Stimulated activated CD4-positive, alpha-beta T cell treated with anti-CD3 and anti-CD28 coated beads, Interleukin-1b, Interleukin-23, amount 100 ng/mL, for 48 hours (primary cell): ENCODE measurements around the gene DENND1B.
"Not testable (repeated sequence)": the region's sequence is repeated elsewhere in the genome, so short reads cannot be mapped to it uniquely, and the experiment has no call there.

ENCODE experiments used
- DNase-seq: peaks from one replicate; pipeline ENCODE4 v3.0.0-alpha.2; 2020

Gene DENND1B

DNA sequence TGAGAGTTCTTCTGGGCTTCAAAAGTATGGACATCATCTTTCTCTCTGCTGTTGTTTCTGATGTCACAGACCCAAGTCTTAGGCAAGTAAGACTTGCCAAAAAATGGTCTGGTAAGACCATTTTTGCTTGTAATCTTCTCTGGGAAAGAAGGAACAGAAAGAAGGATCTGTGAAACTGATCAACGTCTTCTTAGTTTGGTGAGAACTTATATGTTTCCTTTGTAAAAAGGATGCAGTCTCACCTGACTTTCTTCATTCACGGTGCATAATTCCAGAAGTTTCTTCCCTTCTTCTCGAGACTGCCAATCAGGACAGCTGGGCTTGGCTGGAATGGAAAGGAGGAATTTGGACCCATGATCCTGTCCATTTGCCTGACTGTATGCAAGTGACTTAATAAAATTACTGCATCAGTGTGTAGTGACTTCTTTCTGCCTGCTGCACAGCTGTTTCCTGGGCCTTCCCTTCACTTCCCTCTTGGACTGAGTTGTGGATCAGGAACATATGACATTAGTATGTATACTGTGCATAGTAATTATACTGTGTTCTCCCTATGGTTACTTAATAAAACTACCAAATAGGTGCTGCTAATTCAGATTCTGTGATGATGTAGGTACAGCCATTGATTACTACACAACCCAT, 7.6 kb upstream of the DENND1B start:
- DNase-seq, result no peak

DNA sequence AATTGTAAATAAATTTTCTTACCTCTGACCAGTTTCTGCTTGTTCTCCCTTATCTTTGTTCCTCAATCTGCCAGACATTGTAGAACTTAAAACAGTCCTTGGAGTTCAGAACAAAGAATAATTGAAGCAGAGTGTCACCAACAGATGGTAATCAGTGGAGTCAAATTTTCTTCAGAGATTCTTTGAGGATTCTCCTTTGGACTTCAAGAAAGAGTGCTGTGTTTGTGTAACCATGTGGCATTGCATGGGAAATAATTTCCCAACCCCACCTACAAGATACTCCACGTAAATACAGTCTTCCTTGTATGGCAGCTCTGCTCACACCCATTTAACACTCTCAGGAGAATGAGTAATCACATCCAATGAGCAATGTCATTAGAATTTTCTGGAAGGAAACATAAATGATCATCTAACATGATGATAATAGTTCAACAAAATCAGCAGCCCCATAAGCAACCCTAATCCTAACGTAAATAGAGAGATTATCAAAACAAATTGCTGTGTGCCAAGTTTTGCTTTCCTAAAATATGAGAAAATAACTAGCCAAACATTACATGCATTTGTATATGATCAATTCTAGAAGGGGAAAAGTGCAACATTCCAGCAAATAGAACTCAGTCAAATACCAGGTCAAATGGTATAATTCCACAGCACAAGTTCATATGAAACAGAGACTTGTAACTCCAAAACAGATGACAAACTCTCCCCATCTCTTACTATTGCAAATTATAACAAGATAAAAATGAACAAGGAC, 6.9 kb upstream of the DENND1B start:
- no peak for DNase-seq

DNA sequence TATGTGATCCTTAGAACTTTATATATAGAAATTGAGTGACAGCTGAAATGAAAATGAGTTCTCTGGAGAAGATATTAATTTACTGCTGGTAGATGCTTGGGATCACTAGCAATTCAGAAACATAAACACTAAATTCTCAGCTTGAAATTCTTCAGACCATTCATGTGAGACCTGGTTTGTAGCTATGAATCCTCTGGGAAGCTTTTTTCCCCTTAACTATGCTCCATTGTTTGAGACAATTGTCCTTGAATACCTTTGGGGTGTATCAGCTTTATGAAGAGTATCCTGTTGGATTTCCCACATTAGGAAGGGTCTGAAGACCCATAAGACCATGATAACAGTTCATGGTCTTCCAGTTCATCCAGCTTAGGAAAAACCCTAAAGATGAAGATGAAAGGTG, 4.6 kb upstream of the DENND1B start:
- no peak for DNase-seq

DNA sequence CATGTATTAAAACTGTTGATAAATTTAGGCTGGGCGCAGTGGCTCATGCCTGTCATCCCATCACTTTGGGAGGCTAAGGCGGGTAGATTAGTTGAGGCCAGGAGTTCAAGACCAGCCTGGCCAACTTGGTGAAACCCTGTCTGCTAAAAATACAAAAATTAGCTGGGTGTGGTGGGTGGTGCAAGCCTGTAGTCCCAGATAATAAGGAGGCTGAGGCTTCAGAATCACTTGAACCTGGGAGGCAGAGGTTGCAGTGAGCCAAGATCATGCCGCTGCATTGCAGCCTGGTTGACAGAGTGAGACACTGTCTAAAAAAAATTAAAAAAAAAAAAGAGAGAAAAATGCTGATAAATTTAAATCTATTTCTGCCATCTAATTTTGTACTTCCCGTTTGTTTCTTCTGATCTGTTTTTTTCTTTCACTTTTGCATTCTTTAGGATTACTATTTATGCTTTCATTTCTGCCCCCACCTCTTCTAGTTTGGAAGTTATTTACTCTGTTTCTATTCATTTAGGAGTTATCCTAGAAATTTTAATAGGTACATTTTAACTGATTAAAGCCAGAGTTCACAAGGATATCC, 3.2 kb upstream of the DENND1B start:
- no peak for DNase-seq

DNA sequence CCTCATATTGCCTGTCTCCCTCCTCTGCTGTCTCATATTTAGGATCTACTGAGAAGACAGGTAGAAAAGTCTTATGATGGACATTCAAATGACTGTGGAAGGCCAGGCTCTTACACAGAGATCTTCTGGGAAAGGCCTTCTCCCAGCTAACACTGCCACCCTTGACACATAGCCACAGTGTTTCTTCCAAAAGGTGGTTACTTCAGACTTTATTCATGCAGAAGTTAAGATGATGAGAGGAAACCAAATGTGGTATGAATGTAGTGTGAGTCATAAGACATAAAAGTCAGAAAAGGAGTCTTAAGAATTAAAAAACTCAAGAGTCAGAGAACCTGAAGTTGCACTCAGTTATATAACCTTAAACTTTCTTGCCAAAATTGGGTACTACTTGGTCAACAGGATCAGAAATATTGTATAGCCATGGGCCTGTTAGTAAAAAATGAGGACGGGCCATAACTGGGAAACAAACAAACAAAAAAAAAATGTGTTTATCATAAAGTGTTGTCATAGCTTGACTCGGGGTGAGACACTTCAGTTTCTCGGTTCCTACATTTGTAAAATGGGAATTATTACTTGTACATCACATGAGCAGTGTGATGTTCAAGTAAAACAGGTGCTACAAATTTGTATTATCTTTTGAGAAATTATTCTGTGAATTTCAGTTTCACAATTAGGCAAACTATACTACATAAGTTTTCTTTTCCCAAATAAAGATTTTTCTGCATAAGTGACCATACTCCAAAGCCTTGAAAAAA, 1.2 kb upstream of the DENND1B start:
- peak; percentile 46 for DNase-seq

DNA sequence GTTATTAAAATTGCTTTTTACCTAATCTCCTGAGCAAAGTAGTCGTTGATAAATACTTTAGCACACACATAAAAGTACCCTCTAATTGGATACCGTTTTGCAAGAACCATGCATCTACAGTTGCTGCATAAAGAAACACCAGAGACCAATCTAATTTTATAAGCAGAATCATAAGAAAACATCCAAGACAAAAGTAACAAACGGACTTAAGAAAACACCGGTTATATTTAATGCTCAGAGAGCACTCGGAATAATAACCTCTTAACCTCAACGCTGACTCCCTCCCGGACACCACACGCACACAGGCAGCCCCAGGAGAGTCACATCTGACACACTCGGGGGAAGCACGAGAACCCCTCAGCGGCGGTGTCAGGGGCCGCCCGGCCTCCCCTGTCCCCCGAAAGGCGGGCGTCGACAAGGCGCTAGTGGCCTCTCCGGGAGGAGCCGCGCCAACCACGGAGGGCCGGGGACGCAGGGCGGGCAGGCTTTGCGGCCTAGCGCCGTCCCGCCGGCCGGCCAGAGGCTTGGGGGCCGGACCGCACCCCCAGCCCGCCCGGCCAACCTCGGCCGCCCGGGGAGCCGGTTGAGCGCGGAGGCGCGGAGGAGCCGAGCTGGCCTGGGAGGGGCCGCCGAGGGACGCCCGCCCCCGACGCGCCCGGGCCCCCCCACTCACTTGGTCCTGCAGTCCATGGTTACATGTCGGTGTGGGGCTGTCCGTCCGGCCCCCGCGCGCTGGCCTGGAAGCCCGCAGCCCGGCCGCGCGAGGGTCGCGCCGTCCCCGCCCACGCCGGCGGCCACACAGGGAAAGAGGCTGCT, 606 bp downstream of the DENND1B start:
- peak; percentile 67 for DNase-seq

DNA sequence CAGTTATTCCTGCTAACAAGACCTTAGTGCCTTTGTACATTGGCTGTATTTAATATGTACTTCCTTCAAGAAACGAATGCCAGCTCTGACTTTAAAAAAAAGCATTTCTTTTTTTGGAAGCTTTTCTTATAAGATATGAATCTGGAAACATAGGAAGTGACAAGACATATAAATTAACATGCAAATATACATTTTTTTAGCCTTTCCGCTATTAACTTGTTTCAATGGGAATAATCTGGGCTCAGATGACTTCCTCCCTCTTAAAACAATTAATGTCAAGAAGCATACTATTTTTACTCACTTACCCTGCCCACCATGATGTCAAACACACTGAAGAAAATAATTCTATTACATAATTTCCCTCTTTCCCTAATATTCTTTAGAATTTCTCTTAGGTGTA, 1.4 kb downstream of the DENND1B start:
- DNase-seq, result no peak

DNA sequence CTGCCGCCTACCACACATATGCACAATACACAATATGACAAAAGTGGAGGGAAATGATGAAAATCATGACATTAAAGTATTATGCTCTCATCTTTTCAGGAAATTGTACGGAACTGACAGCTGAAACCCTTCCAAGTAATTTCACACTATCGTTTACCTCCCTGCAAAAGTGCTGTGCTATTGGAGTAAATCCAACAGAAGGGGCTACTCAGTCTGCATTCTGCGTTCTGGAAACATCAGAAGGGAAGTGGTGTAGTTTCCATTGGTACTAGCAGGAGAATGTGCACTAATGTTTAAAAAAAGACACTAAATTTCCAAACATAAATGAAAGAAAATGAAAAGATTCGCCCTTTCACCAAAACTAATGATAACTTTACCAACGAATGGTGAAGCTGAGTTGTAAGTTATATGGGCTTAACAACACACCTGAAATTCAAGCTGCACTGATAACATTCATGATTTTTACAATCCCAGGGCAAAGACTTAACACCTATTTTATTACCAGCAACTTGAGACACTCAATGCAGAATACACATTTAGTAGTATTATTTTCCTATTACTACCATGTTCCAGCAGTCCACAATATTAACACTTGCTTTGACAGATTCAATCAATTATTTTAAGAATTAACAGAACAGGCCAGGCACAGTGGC, 3.2 kb downstream of the DENND1B start:
- no peak for DNase-seq

DNA sequence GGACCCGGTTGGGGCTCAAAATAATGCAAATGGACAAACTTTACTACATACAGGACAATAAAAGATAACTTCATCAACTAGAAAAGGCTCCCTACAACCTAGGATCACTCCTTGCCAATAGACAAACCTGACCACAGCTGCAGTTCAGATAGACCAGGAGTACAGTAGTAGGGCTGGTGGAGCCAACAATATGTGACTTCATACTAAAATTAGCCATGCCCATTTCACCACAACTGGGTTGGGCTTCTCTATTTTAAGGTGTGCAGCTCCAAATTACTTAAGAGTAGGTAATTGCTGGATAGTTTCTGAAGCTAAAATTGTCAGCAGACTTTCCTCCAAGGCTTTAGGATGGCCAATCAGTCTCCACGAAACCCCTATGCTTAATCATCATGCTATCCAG, 3.9 kb downstream of the DENND1B start:
- no peak for DNase-seq

DNA sequence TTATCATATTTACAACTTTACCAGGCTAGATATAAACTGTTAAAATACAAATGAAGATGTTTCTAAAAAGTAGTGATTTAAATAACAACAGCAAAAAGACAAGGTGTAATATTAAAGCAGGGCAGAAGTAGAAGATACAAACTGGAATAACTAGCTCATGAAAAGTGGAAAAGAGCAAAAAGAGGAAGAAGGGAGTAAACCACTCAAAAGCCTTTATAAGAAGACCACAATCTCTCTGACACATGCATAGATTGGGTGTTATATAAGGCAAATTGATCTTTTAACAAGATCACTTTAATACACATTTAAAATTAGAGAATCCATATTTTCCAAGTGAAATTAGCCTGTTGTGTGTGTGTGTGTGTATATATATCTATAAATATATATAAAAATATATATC, 5.0 kb downstream of the DENND1B start:
- no peak for DNase-seq

DNA sequence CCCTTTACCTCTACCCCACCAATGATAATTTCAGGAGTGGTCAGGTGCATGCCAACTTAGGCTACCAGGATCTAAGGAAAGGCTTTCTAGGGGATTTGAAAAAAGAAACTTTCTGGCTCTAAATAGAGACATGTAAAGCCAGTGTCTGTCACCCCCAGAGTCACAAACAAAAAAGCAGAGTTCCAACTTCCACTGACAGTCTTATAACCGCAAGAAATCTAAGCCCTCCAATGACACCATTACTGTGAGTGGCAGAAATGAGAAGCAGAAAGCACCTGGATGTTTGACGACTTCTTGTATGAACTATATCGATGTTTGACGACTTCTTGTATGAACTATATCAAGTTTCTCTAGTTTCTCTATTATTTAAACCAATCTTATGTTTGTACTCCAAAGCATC, 6.0 kb downstream of the DENND1B start:
- DNase-seq, result no peak

DNA sequence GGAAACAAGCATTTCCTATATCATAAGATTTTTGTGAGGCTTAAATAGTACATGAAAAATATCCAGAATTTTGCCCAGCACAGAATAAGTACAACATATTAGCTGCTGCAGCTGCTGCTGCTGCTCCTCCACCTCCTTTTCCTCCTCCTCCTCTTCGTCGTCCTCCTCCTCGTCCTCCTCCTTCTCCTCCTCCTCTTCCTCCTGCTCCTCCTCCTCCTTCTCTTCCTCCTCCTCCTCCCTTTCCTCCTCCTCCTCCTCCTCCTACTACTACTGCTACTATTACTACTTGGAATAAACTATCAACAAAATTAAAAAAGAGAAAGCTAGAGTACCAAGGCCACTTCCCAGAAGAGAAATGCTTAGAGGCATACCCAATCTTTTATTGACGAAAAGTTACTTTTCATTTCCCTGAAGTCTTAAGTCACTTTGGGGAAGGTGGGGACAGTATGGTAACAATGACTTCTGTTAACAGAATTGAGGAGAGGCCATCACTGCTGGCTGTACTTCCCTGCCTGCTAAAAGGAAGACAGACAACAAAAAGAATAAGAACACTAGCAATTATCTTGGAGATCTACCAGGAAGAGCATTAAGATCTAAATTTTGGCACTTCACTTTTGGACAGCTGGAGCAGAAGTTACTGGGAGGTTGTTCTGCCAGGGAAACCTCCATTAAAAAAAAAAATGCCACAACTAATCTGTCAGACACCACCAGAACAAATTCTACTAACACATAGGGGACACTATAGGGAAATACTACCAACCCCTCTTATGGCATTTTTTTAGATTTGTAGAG, 7.1 kb downstream of the DENND1B start:
- no peak for DNase-seq

DNA sequence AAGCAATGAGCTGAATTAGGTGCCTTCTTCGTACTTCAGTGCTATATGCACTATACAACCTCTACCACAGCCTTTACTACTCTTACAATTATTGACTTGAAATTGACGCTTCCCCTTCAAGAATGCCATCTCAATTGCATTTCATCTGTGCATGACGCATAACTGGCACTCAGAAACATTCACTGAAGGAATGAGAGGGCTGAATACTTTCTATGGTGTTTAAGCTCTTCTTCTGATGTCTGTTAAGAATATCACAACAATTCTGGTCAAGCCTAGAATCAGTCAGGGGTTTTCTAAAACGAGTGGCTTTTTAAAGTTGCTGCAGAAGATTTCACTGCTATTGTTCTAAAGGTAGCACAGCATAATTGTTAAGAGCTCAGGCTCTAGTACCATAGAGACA, 11.5 kb downstream of the DENND1B start:
- DNase-seq, result no peak

DNA sequence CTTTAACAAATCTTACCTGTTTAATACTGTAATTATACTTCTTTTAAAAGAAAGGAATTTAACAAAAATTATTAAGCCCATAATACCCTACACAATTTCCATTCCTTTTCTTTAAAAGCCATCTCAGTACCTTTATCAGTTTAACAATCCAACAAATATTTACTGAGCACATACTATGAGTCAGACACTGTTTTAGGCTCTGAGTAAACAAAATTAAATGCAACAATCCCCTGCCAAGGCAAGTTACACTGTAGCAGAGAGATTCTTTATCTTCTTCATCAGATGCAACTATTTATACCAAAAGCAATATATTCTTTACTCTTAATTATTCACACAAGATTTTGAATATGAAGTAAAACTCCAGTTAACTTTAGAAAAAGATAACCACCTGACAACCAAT, 12.0 kb downstream of the DENND1B start:
- no peak for DNase-seq

DNA sequence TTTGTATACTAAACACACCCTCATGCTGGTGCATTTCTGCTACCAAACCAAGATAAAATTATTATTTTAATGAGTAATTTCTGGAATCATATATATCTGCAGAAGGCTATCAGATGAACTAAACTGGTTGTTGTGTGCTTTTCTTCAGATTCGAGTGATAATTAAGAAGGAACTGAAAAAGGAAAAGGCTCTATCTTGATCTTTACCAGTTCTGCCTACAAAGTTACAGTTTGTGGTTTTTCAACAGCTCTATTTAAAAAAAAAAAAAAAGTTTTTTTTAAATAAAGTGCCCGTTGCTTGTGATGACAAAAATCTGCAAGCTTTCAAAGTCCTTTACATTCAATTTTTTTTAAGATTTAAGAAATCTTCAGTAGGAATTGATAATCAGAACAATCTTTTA, 13.6 kb downstream of the DENND1B start:
- DNase-seq, result no peak

DNA sequence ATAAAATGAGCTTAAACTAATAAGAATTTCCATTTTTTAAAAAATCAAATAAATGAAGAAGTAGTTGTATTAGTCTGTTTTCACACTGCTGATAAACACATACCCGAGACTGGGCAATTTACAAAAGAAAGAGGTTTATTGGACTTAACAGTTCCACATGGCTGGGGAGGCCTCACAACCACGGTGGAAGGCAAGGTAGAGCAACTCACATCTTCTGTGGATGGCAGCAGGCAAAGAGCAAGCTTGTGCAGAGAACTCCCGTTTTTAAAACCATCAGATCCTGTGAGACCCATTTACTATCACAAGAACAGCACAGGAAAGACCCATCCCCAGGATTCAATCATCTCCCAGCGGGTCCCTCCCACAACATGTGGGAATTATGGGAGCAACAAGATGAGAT, 19.7 kb downstream of the DENND1B start:
- not testable (repeated sequence) for DNase-seq

DNA sequence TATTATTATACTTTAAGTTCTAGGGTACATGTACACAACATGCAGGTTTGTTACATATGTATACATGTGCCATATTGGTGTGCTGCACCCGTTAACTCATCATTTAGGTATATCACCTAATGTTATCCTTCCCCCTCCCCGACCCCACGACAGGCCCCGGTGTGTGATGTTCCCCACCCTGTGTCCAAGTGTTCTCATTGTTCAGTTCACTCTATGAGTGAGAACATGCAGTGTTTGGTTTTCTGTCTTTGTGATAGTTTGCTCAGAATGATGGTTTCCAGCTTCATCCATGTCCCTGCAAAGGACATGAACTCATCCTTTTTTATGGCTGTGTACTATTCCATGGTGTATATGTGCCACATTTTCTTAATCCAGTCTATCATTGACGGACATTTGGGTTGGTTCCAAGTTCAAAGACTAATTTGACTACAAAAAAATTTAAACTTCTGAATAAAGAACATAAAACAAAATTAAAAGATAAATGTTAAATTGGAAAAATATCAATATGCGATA, 22.6 kb downstream of the DENND1B start:
- DNase-seq, result not testable (repeated sequence)

DNA sequence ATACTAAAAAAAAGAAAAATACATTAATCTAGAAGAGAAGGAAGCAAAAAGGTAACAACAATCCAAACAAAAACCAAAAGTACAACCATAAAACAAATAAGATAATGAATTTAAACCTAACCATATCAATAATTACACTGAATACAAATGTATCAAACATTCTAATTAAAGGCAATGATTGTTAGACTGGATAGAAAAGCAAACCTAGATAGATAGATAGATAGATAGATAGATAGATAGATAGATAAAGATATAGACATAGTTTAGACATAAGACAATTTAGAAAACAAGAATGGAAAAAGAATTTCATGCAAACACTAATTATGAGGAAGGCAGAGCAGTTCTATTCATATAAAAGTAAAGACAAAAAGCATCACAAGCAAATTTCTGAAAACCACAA, 24.9 kb downstream of the DENND1B start:
- DNase-seq, result no peak

DNA sequence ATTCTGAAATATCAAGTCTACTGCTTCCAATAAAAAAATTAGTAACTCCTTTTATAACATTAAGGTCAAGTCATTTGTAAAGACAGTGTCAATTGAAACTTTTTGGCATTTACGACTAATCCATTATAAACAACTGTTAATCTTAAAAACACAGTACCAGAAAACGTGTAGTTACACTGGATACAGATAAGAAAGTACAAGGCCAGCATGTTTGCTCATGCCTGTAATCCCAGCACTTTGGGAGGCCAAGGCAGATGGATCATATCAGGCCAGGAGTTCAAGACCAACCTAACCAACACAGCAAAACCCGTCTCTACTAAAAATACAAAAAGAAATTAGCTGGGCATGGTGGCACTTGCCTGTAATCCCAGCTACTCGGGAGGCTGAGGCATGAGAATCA, 29.4 kb downstream of the DENND1B start:
- DNase-seq, result no peak

DNA sequence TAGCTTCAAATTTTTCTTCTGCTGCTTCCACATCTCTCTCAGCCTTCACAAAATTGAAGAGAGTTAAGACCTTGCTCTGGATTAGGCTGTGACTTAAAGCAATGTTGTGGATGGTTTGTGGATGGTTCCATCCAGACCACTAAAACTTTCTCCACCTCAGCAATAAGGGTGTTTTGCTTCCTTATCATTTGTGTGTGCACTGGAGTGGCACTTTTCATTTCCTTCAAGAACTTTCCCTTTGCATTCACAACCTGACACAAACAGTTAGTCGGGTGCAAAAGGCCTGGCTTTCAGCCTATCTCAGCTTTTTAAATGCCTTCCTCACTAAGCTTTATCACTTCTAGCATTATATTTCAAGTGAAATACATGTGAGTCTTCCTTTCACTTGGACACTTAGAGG, 30.3 kb downstream of the DENND1B start:
- no peak for DNase-seq

DNA sequence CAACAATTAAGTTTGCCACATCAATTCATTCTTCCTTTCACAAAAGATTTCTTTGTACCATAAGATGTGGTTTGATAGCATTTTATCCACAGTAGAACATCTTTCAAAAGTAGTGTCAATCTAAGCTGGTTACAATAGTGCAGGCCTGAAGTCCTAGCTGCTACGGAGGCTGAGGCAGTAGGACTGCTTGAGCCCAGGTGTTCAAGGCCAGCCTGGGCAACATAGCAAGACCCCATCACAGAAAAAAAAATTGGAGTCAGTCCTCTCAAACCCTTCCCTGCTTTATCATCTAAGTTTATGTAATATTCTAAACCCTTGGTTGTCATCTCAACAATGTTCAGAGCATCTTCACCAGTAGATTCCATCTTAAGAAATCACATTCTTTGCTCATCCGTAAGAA, 31.7 kb downstream of the DENND1B start:
- DNase-seq, result no peak
